ENCODE measurements around the gene TMEM132C. TPM values are rescaled to one million over a fixed set of nuclear protein-coding genes. Genes with fewer than 3 reads are reported as not detected.

Gene TMEM132C
- total RNA-seq, 1 donor from 2014 or later = 73.7 TPM

GRCh38 chr12:128699106-128699505 is 432.1 kb downstream of the TMEM132C start:
- peak; percentile 33 for DNase-seq (ENCODE audit: low spot score)

DNA sequence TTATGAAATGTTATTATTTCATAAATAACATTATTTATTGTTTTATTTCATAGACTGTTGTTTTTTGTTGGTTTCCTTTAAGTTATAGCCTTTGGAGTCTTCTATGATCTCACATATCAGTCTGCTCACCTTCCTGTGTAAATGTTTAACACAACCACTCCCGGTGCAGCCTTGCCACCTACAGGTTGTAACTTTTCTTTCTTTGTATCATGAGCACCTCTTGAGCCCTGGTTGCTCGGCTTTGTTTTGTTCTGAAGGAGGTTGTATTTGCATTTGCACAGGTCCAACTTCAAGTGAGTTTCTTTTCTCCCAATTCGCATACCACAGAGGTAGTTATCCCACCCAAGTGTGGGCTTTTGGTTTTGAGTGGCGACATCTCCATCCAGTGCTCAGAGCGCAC is 435.4 kb downstream of the TMEM132C start:
- no peak for DNase-seq (ENCODE audit: low spot score)

- DNase-seq (ENCODE audit: low spot score) = no peak
Measured at GRCh38 chr12:128705140-128705539, 438.2 kb downstream of the TMEM132C start.

DNA sequence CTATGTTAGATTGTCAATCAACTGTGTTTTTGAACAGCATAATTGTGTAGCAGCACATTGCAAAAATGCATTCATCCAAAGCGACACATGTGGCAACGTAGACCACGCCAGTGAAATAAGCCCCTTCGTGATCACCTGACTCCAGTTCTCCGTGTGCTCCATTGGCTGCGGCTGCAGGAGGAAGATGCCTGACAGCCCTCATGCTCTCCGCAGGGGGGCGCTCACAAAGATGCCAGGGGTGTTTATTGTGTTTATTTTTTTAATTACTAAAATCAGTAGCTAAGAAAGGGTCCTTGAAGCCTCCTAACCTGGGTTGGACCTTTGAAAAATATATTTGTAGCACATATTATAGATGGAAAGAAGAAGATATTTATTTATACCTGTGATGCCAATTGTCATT is 440.5 kb downstream of the TMEM132C start:
- no peak for DNase-seq (ENCODE audit: low spot score)

DNA sequence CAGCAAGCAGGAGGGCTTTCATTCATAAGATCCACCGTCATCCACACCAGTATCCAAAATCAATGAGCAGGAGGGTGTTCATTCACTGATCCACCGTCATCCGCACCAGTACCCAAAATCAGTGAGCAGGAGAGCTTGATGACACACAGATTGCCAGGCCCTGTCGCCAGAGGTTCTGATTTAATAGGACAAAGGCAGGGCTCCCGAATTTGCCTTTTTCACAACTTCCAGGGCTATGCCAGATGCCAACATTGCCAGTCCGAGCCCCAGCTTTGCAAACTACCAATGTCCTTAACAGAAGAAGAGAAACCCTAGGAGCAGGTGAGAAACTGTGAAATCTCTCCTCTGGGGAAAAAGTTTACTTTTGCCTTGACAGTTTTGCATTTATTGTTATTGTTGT is 441.8 kb downstream of the TMEM132C start:
- DNase-seq (ENCODE audit: low spot score) = no peak

GRCh38 chr12:128709660-128710059 is 442.7 kb downstream of the TMEM132C start:
- DNase-seq (ENCODE audit: low spot score) = no peak

DNA sequence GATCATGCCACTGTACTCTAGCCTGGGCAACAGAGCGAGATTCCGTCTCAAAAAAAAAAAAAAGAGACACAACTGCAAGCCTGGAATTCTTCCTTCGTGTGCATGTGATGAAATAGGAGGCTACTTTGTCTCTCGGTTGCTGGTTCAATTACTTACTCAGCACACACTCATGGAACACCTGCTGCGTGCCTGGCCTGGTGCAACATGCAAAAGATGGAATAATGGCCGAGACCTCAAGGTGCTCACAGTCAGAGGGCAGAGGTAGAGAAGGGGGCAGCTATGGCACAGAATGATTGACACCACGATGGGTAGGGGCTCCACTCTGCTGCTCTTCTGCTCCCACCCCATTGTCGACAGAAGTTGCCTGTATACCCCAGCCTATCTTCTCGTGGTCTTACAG is 444.5 kb downstream of the TMEM132C start:
- no peak for DNase-seq (ENCODE audit: low spot score)

- DNase-seq (ENCODE audit: low spot score) = no peak
Measured at GRCh38 chr12:128712622-128713021, 445.7 kb downstream of the TMEM132C start.

GRCh38 chr12:128715485-128715884 is 448.5 kb downstream of the TMEM132C start:
- peak; percentile 2 for DNase-seq (ENCODE audit: low spot score)

DNA sequence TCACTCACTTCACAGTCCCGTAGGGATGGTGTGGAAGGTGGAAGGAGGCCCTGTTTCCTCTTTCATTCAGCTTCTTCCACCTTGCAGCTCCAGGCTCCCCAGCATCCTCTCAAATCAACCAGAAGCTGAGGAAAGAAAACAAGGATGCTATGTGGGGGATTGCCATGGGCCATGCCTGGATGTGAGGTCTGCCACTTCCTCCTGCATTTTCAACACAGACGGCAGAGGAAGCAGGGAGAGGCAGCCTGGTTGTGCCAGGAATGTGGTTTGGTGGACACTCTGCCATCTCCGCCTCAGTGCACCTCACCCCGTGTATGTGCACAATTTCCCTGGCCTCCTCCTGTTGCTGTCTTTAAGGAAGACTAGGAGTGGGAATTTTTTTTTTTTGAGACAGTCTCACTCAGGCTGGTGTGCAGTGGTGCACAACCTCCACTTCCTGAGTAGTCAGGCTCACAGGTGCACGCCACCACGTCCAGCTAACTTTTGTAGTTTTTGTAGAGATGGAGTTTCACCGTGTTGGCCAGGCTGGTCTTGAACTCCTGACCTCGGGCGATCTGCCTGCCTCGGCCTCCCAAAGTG is 457.6 kb downstream of the TMEM132C start:
- peak; percentile 73 for DNase-seq (ENCODE audit: low spot score)

GRCh38 chr12:128726886-128727285 is 459.9 kb downstream of the TMEM132C start:
- peak; percentile 45 for DNase-seq (ENCODE audit: low spot score)

DNA sequence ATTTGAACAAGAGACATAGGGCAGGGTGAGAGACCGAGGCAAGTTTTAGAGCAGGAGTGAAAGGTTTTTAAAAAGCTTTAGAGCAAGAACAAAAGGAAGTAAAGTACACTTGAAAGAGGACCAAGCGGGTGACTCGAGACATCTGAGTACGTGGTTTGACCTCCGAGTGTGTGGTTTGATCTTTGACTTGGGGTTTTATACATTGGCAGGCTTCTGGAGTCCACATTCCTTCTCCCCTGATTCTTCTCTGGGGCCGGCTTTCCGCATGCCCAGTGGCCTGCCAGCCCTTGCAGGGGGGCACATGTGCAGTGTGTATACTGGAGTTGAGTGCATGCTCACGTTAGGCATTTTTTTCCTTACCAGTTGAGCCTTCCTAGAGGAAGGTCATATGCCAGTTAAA is 460.5 kb downstream of the TMEM132C start:
- peak; percentile 69 for DNase-seq (ENCODE audit: low spot score)

DNA sequence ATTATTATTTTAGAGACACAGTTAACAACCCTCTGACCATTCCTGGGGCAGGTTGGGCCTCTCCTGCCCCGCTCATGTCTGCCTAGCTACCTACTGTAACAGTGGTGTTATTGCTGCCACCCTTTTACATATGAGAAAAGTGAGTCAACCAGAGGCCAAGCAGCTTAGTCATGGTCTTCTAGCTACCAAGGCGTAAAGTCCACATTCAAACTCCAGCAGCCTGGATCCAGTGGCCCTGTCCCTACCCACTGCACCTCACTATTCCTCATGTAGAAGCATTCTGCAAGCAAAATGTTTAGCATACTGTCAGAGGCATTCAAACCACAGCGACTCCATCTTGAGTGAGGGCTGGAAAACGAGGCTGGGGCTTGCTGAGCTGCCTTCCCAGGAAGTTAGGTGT is 461.0 kb downstream of the TMEM132C start:
- peak; percentile 60 for DNase-seq (ENCODE audit: low spot score)

DNA sequence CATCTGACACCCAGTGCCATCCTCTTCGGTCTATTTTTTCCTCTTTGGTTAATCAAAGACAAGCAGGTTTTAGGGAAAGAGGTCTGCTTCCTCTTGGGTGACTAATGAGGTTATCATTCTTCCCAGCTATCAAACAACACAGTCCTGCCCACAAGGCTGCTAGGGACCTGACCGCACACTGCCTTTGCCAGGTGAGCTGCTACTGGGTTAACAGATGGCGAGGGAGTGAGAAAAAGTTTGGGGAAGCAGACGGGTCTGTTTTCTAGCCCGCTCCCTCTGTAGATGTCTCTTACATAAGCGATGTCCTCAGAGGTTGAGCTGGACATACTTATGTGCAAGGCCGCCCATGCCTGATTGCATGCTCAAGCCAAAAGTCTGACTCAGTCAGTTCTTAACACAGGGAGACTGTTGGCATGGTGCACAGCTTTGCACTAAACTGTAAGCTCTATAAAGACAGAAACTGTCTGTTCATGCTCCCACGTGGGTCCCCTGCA is 462.7 kb downstream of the TMEM132C start:
- peak; percentile 78 for DNase-seq (ENCODE audit: low spot score)

DNA sequence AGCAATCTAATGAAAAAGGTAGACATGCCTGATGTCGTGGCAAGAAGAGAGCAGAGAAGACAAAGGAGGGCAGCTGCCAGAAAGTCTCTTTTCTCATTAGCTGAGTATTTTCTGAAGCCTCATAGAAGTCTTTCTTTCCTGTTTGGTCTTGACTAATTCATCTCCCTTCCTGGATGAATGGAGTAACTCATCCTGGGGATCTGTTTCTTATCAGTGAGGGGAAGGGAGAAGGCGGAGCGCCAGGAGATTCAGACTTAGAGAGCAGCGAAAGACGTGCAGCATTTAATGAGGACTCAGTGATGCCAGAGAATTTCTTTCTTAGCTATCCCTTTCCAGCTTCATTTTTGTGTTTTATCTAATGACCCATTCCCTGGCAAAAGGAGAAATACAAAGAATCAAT is 467.4 kb downstream of the TMEM132C start:
- no peak for DNase-seq (ENCODE audit: low spot score)

DNA sequence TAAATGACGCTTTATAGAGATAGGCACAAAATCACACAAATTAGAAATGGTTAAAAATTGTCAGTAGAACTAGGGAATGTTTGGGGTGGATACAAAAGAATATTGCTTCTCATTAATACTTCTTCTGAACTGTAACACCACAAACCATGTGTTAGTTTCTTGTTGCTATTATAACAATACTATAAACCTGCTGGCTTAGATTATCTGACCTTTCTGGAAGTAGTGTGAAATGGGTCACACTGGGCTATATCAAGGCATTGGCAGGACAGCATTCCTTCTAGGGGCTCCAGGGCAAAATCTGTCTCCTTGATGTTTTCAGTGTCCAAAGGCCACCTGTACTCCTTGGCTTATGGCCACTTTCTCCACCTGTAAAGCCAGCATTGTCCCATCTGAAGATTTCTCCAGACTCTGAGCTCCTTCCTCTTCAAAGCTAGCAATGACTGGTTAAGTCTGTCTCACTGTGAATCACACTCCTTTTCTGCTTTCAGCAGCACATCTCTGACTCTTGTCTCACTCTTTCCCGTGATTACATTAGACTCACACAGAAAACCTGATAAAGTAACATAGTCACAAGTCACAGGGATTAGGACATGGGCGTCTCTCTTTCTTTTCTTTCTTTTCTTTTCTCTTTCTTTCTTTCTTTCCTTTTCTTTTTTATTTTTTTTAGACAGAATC is 470.5 kb downstream of the TMEM132C start:
- DNase-seq (ENCODE audit: low spot score) = peak; percentile 5

DNA sequence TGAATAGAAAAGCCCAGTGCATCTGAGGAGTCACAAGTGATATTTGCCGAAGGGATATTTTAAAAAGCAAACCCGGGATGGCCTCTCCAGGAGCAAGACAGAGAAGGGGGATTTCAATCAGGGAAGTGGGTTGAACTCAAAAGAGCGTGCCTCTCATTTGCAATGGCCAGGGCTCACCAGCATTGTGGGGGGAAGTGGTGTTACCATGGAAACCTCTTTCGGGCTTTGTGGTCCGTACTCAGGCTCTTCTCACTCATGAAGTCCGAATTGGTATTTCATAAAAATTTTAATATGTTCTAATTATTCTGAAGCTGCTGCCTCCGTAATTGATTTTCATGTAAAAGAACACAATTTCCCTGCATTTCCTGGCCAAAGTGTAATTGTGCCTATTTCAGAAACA is 476.9 kb downstream of the TMEM132C start:
- peak; percentile 43 for DNase-seq (ENCODE audit: low spot score)

DNA sequence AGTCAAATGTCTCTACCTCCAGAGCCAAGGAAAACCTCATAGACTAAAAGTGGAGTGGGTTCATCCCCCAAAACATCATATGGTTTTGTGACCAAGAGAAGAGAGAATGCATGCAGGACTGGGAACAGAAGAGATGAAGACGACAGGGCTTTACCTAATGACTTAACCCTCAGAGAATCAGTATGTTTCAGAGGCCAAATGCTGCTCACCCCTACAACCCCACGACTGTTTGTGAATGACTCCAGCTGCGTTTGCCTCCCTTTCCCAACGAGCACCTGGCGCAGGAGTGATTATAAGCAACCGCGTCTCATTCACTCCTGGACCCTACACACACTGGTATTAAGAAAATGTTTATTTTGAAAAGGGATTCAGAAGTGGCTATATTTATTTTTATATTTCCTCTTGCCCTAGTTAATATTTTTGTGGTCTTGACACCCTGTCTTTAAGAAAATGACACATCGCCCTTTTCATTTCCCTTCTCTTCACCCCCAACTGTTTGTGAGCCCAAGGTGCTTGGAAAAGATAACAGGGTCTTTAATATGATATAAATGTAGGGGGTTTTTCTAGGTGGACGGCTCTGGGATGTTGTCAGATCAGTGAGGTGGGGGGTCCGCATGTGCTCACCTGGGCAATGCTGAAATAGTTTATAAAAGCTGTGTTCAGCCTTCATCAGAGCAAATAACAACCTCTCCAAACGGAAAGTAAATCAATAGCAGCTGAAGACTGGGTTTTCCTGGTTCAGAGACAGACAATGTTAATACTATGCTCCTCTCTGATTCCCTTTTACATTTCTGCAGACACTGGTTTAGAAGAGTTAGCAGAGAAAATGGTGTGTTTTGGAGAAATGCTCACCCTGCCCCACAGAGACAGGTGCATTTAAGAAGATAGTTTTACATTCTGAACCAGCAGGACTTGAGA is 479.1 kb downstream of the TMEM132C start:
- DNase-seq (ENCODE audit: low spot score) = peak; percentile 18

DNA sequence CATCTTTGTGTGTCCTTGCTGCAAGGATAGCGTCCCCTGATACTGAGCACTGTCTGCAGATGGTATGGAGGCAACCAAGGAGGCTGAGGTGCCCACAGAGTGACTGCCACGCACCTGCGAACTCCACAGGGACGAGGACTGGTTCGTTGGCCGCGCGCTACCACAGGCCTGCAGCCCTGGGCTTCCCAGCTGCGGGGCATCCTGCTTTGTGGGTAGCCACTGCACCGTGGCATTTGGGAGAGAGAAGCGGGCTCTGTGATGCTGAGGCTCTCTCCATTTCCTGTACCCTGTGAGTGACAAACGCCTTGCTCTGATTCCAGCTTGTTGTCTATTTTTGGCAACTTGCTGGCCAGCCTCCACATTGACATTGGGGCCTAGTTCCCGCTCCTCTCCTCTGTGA is 480.5 kb downstream of the TMEM132C start:
- DNase-seq (ENCODE audit: low spot score) = peak; percentile 75

DNA sequence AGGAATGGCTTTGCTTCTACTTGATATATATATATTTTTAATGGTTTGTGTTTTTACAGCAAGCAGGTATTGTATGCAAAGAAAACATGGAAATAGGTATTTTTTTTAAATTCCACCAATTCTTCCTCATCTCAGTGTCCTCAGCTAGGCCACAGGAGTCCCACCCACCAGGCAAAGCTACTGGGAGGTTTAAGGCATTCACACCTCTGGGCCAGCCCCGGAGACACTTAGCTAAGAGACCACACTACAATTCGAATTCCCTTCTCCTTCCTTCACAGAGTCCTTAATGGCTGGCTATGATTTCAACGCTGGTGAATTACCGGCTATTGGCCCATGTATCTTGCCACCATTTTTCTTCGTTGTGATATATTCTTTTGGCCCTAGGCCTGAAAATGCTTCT is 485.4 kb downstream of the TMEM132C start:
- no peak for DNase-seq (ENCODE audit: low spot score)

DNA sequence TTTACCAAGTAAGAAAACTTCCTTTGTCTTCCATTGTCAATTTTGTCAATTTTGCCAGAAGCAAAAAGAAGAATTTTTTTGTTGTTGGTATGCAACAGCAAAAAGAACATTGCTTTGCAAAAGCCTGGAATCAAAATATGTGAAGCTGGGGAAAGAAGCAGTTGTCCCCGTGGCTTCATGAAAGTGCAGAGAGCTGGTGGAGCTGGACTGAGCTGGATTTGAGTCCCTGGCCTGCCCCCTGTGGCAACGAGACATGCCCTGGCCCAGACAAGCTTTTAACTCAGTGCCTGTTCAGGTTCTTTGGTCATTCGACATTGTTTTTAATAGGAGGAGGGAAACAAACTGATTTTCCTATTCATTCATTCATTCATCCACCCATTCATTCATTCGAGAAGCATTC is 486.5 kb downstream of the TMEM132C start:
- no peak for DNase-seq (ENCODE audit: low spot score)

- DNase-seq (ENCODE audit: low spot score) = no peak
Measured at GRCh38 chr12:128754275-128754674, 487.3 kb downstream of the TMEM132C start.

Measured in mesenteric fat pad (tissue), 1 donor.